Stimulated activated effector memory CD8-positive, alpha-beta T cell treated with anti-CD3 and anti-CD28 coated beads, Interleukin-12 subunit alpha, Interleukin-12 subunit beta, amount 100 ng/mL, for 72 hours (primary cell): Measurements from ENCODE around the gene TAS2R50.
"Not testable (repeated sequence)": the region's sequence is repeated elsewhere in the genome, so short reads cannot be mapped to it uniquely, and the experiment has no call there.

ENCODE experiments used
- ATAC-seq: fragments of 150-1000 bp; cut with Tn5 transposase; 2 replicates; pipeline ENCODE4 v1.10.0; 2021
- DNase-seq, 2 donors: peaks; one replicate each; pipeline ENCODE4 v3.0.0; 2021 to 2022; ENCODE audit warnings: low spot score in 2 of 2
- H3K27ac Mint-ChIP-seq: one replicate; pipeline ENCODE4 v1.8.0; 2022; ENCODE audit warnings: mild to moderate bottlenecking, mixed read lengths
- H3K36me3 Mint-ChIP-seq: one replicate; pipeline ENCODE4 v1.8.0; 2022; ENCODE audit warnings: mild to moderate bottlenecking, mixed read lengths
- H3K4me1 Mint-ChIP-seq: one replicate; pipeline ENCODE4 v1.8.0; 2022; ENCODE audit warnings: mixed read lengths
- H3K4me3 Mint-ChIP-seq: one replicate; pipeline ENCODE4 v1.8.0; 2022; ENCODE audit warnings: mild to moderate bottlenecking, mixed read lengths
- H3K9me3 Mint-ChIP-seq: one replicate; pipeline ENCODE4 v1.8.0; 2022; ENCODE audit warnings: mixed read lengths

The TAS2R50 gene

GRCh38 chr12:10986812-10987211 is at the start of gene TAS2R50:
TSS of gene TAS2R50 (minus strand) at chr12:10986912. CDS start at chr12:10986860, 52 bp downstream.
- no peak within 1 kb of the TSS for H3K4me3 Mint-ChIP-seq
- no peak within 1 kb of the TSS for H3K27ac Mint-ChIP-seq
- peaks cover 11% of the 10 kb centered on the region for H3K4me1 Mint-ChIP-seq

GRCh38 chr12:11033959-11034358 is 47.2 kb upstream of the TAS2R50 start:
- not testable (repeated sequence) for H3K9me3 Mint-ChIP-seq, DNase-seq, H3K27ac Mint-ChIP-seq, H3K4me1 Mint-ChIP-seq, H3K4me3 Mint-ChIP-seq, H3K36me3 Mint-ChIP-seq
- peak; percentile 85 for ATAC-seq

More at GRCh38 chr12:10986812-10987211, at the start of gene TAS2R50:
- Mint-ChIP-seq H3K9me3 (no peaks in the 10 kb centered on the region), H3K36me3 (no peaks in the 10 kb centered on the region)
- ATAC-seq, result no peak
- DNase-seq, result no peak

GRCh38 chr12:11031307-11031706 is 44.6 kb upstream of the TAS2R50 start, which contains the start of gene TAS2R31:
TSS of gene TAS2R31 (minus strand) at chr12:11031407. CDS start at chr12:11031335, 72 bp downstream.
- Mint-ChIP-seq H3K9me3 (no peaks in the 10 kb centered on the region), H3K4me1 (no peaks in the 10 kb centered on the region), H3K27ac (no peak within 1 kb of the TSS), H3K4me3 (no peak within 1 kb of the TSS), H3K36me3 (no peaks in the 10 kb centered on the region)
- ATAC-seq (no peak), DNase-seq (no peak)

- peaks cover 4% of the 10 kb centered on the region for H3K9me3 Mint-ChIP-seq
- no peak overlapping the region for H3K27ac Mint-ChIP-seq
- peaks cover 9% of the 10 kb centered on the region for H3K36me3 Mint-ChIP-seq
- no peak overlapping the region for H3K4me3 Mint-ChIP-seq
- no peak for ATAC-seq
- H3K4me1 Mint-ChIP-seq, result peaks cover 9% of the 10 kb centered on the region
- no peak for DNase-seq
Observed at GRCh38 chr12:11026118-11026517, 39.4 kb upstream of the TAS2R50 start.

- no peak overlapping the region for H3K4me3 Mint-ChIP-seq
- peaks cover 4% of the 10 kb centered on the region for H3K9me3 Mint-ChIP-seq
- no peak for ATAC-seq
- peaks cover 9% of the 10 kb centered on the region for H3K4me1 Mint-ChIP-seq
- H3K36me3 Mint-ChIP-seq, result peaks cover 14% of the 10 kb centered on the region
- DNase-seq, result no peak
- no peak overlapping the region for H3K27ac Mint-ChIP-seq
Observed at GRCh38 chr12:11023387-11023786, 36.7 kb upstream of the TAS2R50 start.

- Mint-ChIP-seq H3K4me1 (peaks cover 9% of the 10 kb centered on the region), H3K4me3 (no peak within 1 kb of the TSS), H3K36me3 (peaks cover 20% of the 10 kb centered on the region), H3K9me3 (peaks cover 4% of the 10 kb centered on the region), H3K27ac (no peak within 1 kb of the TSS)
- DNase-seq (no peak), ATAC-seq (no peak)
Observed at GRCh38 chr12:11022520-11022919, 35.8 kb upstream of the TAS2R50 start, which contains the start of gene TAS2R19. TSS of gene TAS2R19 (minus strand) at chr12:11022620. CDS start at chr12:11022571, 49 bp downstream.

- no peaks in the 10 kb centered on the region for H3K9me3 Mint-ChIP-seq
- peaks cover 12% of the 10 kb centered on the region for H3K4me1 Mint-ChIP-seq
- DNase-seq (no peak), ATAC-seq (no peak)
- no peak overlapping the region for H3K4me3 Mint-ChIP-seq
- peaks cover 11% of the 10 kb centered on the region for H3K36me3 Mint-ChIP-seq
- no peak overlapping the region for H3K27ac Mint-ChIP-seq
Observed at GRCh38 chr12:11016937-11017336, 30.2 kb upstream of the TAS2R50 start.

- DNase-seq (no peak), ATAC-seq (no peak)
- H3K4me1 Mint-ChIP-seq, result peaks cover 6% of the 10 kb centered on the region
- peaks cover 11% of the 10 kb centered on the region for H3K36me3 Mint-ChIP-seq
- no peak overlapping the region for H3K27ac Mint-ChIP-seq
- no peaks in the 10 kb centered on the region for H3K9me3 Mint-ChIP-seq
- H3K4me3 Mint-ChIP-seq, result no peak overlapping the region
Observed at GRCh38 chr12:11015775-11016430, 29.2 kb upstream of the TAS2R50 start.

GRCh38 chr12:11014234-11014633 is 27.5 kb upstream of the TAS2R50 start:
- no peak overlapping the region for H3K4me3 Mint-ChIP-seq
- peaks cover 6% of the 10 kb centered on the region for H3K4me1 Mint-ChIP-seq
- peaks cover 11% of the 10 kb centered on the region for H3K36me3 Mint-ChIP-seq
- H3K27ac Mint-ChIP-seq, result no peak overlapping the region
- ATAC-seq (no peak), DNase-seq (no peak)
- no peaks in the 10 kb centered on the region for H3K9me3 Mint-ChIP-seq

- no peak overlapping the region for H3K27ac Mint-ChIP-seq
- no peaks in the 10 kb centered on the region for H3K4me1 Mint-ChIP-seq
- ATAC-seq (no peak), DNase-seq (no peak)
- no peak overlapping the region for H3K4me3 Mint-ChIP-seq
- no peaks in the 10 kb centered on the region for H3K9me3 Mint-ChIP-seq
- H3K36me3 Mint-ChIP-seq, result peaks cover 5% of the 10 kb centered on the region
Observed at GRCh38 chr12:11007608-11008007, 20.9 kb upstream of the TAS2R50 start.

GRCh38 chr12:10998204-10998603 is 11.5 kb upstream of the TAS2R50 start, which contains the start of gene TAS2R20:
TSS of gene TAS2R20 (minus strand) at chr12:10998304. CDS start at chr12:10997875, 429 bp downstream.
- H3K4me1 Mint-ChIP-seq, result no peaks in the 10 kb centered on the region
- H3K27ac Mint-ChIP-seq, result no peak within 1 kb of the TSS
- ATAC-seq (no peak), DNase-seq (no peak)
- no peak within 1 kb of the TSS for H3K4me3 Mint-ChIP-seq
- no peaks in the 10 kb centered on the region for H3K9me3 Mint-ChIP-seq
- H3K36me3 Mint-ChIP-seq, result peaks cover 7% of the 10 kb centered on the region

- no peaks in the 10 kb centered on the region for H3K4me1 Mint-ChIP-seq
- ATAC-seq, result no peak
- no peaks in the 10 kb centered on the region for H3K9me3 Mint-ChIP-seq
- H3K36me3 Mint-ChIP-seq, result peaks cover 7% of the 10 kb centered on the region
- DNase-seq, result no peak
- H3K27ac Mint-ChIP-seq, result no peak overlapping the region
- no peak overlapping the region for H3K4me3 Mint-ChIP-seq
Observed at GRCh38 chr12:10994307-10994706, 7.6 kb upstream of the TAS2R50 start.

- H3K4me3 Mint-ChIP-seq, result no peak overlapping the region
- H3K36me3 Mint-ChIP-seq, result no peaks in the 10 kb centered on the region
- H3K9me3 Mint-ChIP-seq, result no peaks in the 10 kb centered on the region
- no peak overlapping the region for H3K27ac Mint-ChIP-seq
- ATAC-seq, result peak; percentile 77
- H3K4me1 Mint-ChIP-seq, result no peaks in the 10 kb centered on the region
- no peak for DNase-seq
Observed at GRCh38 chr12:10989107-10989506, 2.4 kb upstream of the TAS2R50 start.

GRCh38 chr12:10982244-10982643 is 4.5 kb downstream of the TAS2R50 start:
- Mint-ChIP-seq H3K4me1 (peaks cover 35% of the 10 kb centered on the region), H3K4me3 (no peak overlapping the region), H3K9me3 (no peaks in the 10 kb centered on the region), H3K27ac (no peak overlapping the region), H3K36me3 (no peaks in the 10 kb centered on the region)
- DNase-seq (peak in 1 of 2 donors; percentile 53), ATAC-seq (peak; percentile 99)

- H3K27ac Mint-ChIP-seq, result no peak overlapping the region
- peaks cover 36% of the 10 kb centered on the region for H3K4me1 Mint-ChIP-seq
- no peak for ATAC-seq
- no peak overlapping the region for H3K4me3 Mint-ChIP-seq
- no peaks in the 10 kb centered on the region for H3K36me3 Mint-ChIP-seq
- H3K9me3 Mint-ChIP-seq, result no peaks in the 10 kb centered on the region
- DNase-seq, result no peak
Observed at GRCh38 chr12:10974965-10975364, 11.7 kb downstream of the TAS2R50 start.

- no peaks in the 10 kb centered on the region for H3K36me3 Mint-ChIP-seq
- DNase-seq (no peak), ATAC-seq (no peak)
- H3K4me3 Mint-ChIP-seq, result no peak overlapping the region
- H3K4me1 Mint-ChIP-seq, result no peaks in the 10 kb centered on the region
- no peaks in the 10 kb centered on the region for H3K9me3 Mint-ChIP-seq
- no peak overlapping the region for H3K27ac Mint-ChIP-seq
Observed at GRCh38 chr12:10968765-10969456, 17.8 kb downstream of the TAS2R50 start.
